Nephron (organoid): ENCODE results near the gene FTH1.

Experiments
- H3K27ac Mint-ChIP-seq, 3 experiments: 2 replicates each; pipeline ENCODE4 v1.8.0; 2020; ENCODE audit warnings: mixed read lengths in 3 of 3, mild to moderate bottlenecking in 2 of 3, moderate library complexity in 1 of 3
- H3K27me3 Mint-ChIP-seq: 2 replicates; pipeline ENCODE4 v1.8.0; 2021; ENCODE audit warnings: low read depth, mild to moderate bottlenecking, moderate library complexity, mixed read lengths
- H3K36me3 Mint-ChIP-seq: 2 replicates; pipeline ENCODE4 v1.8.0; 2020; ENCODE audit warnings: low read depth, mixed read lengths
- H3K4me1 Mint-ChIP-seq: 2 replicates; pipeline ENCODE4 v1.8.0; 2020; ENCODE audit warnings: mixed read lengths
- H3K4me3 Mint-ChIP-seq, 3 experiments: 2 replicates each; pipeline ENCODE4 v1.8.0; 2020; ENCODE audit warnings: mild to moderate bottlenecking in 3 of 3, mixed read lengths in 3 of 3, moderate library complexity in 2 of 3
- H3K9me3 Mint-ChIP-seq: 2 replicates; pipeline ENCODE4 v1.8.0; 2020; ENCODE audit warnings: mixed read lengths
- TF ChIP-seq, protein P1 (sequence below), 3 experiments: fragments of 200-600 bp; sonication (generic); IDR thresholded peaks; one replicate each; pipeline ENCODE4 v1.5.0; 2021; ENCODE audit warnings: antibody characterized with exemption in 3 of 3; ENCODE audit not compliant: unreplicated experiment in 3 of 3

Gene FTH1

DNA sequence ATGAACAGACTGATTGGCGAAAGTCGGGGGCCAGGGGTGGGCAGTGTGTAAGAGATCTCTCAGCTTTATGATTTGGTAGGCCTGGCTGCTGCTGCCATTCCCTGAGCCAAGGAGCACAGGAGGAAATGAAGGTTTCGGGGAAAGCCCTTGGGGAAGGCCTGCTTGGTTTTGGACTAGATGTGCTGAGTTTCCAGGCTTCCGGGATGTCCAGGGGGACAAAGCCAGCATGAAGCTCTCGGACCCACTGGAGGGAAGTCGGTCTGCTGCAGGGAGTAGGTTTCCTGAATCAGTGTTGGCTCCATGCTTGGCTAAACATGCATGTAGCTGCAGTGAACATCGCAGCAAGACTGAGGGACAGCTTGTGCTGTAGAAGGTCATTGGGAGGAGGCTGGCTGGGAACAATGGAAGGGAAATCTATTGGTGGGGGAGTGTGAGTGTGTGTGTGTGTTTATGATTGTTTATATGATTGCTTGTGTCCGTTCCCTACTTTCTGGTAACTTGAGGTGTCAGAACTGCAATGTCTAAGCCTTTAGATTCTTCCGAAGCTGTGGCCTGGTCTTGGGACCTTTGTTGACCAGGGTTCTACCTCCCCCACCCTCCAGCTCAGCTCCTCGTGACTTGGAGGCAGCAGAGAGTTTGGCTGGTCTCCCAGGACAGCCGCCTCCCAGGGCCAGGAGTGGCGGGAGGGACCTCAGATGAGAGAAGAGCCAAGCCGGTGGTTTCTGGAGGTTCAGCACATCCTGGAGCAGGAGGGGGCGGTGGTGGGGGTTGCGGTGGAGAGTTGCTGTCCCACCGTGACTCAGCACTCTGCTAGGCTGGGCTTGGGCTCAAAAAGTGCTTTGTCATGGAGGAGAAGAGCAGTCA is 4.0 kb upstream of the FTH1 start:
- TF ChIP-seq, protein P1, sequence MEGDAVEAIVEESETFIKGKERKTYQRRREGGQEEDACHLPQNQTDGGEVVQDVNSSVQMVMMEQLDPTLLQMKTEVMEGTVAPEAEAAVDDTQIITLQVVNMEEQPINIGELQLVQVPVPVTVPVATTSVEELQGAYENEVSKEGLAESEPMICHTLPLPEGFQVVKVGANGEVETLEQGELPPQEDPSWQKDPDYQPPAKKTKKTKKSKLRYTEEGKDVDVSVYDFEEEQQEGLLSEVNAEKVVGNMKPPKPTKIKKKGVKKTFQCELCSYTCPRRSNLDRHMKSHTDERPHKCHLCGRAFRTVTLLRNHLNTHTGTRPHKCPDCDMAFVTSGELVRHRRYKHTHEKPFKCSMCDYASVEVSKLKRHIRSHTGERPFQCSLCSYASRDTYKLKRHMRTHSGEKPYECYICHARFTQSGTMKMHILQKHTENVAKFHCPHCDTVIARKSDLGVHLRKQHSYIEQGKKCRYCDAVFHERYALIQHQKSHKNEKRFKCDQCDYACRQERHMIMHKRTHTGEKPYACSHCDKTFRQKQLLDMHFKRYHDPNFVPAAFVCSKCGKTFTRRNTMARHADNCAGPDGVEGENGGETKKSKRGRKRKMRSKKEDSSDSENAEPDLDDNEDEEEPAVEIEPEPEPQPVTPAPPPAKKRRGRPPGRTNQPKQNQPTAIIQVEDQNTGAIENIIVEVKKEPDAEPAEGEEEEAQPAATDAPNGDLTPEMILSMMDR (IDR thresholded peaks at IDR 0.05; ENCODE audit: unreplicated experiment in 3 of 3), result no peak
- Mint-ChIP-seq H3K9me3 (no peaks in the 10 kb centered on the region), H3K36me3 (peaks cover under 1% of the 10 kb centered on the region), H3K27ac (peak overlapping the region; percentile 99 to 100 (median 99)), H3K4me1 (peaks cover 75% of the 10 kb centered on the region), H3K4me3 (peak overlapping the region; percentile 29 to 65 (median 56)), H3K27me3 (no peaks in the 10 kb centered on the region)

- H3K4me3 Mint-ChIP-seq, result peak overlapping the region; percentile 5 to 95 (median 63)
- H3K9me3 Mint-ChIP-seq, result no peaks in the 10 kb centered on the region
- H3K4me1 Mint-ChIP-seq, result peaks cover 69% of the 10 kb centered on the region
- peaks cover 10% of the 10 kb centered on the region for H3K36me3 Mint-ChIP-seq
- H3K27ac Mint-ChIP-seq, result peak overlapping the region; percentile 97 to 100 (median 99)
- no peaks in the 10 kb centered on the region for H3K27me3 Mint-ChIP-seq
- TF ChIP-seq, protein P1 (IDR thresholded peaks at IDR 0.05; ENCODE audit: unreplicated experiment in 3 of 3), result no peak
These were observed 2.6 kb upstream of the FTH1 start for GRCh38 chr11:61969838-61970662.

DNA sequence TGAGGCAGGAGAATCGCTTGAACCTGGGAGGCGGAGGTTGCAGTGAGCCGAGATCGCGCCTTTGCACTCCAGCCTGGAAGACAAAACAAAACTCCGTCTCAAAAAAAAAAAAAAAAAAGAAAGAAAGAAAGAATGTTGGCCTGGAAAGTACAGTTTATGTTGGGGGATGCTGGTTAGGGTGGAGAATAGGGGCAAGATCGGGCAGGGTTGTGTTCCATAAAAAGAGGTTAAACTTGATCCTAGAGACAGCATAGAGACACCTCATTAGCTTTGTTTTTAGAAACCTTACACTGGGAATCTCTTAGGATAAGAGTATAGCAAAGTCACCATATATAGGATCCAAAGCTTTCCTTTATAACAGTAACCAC is 1.9 kb upstream of the FTH1 start:
- peak overlapping the region; percentile 97 to 100 (median 99) for H3K27ac Mint-ChIP-seq
- H3K36me3 Mint-ChIP-seq, result peaks cover 16% of the 10 kb centered on the region
- TF ChIP-seq, protein P1 (IDR thresholded peaks at IDR 0.05; ENCODE audit: unreplicated experiment in 3 of 3), result no peak
- H3K4me3 Mint-ChIP-seq, result peak overlapping the region; percentile 88 to 100 (median 95)
- H3K9me3 Mint-ChIP-seq, result no peaks in the 10 kb centered on the region
- peaks cover 69% of the 10 kb centered on the region for H3K4me1 Mint-ChIP-seq
- no peaks in the 10 kb centered on the region for H3K27me3 Mint-ChIP-seq

DNA sequence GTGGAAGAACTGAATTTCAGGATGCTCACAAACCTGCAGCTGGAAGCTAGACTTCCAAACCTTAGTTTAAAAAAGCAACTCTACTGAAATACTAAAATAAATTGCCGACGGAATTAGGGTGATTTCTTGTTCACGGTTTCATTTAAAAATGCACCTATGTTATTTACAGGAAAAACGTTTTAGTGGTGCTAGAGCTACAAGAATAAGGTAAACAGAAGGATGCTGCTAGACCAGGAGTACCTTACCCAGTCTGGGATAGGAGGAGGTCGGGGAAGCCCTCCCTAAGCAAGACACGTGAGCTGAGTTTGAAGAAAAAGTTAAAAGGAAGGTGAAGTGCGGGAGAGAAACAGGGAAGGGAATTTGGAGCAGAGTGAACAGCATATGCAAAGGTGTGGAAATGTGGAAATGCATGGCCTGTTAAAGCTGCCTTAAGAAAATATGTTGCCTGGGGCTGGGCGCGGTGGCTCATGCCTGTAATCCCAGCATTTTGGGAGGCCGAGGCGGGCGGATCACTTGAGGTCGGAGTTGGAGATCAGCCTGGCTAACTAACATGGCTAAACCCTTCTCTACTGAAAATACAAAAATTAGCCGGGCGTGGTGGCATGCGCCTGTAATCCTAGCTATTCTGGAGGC is 1.4 kb upstream of the FTH1 start:
- Mint-ChIP-seq H3K9me3 (no peaks in the 10 kb centered on the region), H3K27ac (peak overlapping the region; percentile 97 to 100 (median 99)), H3K27me3 (no peaks in the 10 kb centered on the region), H3K4me3 (peak overlapping the region; percentile 88 to 100 (median 95)), H3K36me3 (peaks cover 21% of the 10 kb centered on the region), H3K4me1 (peaks cover 67% of the 10 kb centered on the region)
- TF ChIP-seq, protein P1 (IDR thresholded peaks at IDR 0.05; ENCODE audit: unreplicated experiment in 3 of 3), result no peak

DNA sequence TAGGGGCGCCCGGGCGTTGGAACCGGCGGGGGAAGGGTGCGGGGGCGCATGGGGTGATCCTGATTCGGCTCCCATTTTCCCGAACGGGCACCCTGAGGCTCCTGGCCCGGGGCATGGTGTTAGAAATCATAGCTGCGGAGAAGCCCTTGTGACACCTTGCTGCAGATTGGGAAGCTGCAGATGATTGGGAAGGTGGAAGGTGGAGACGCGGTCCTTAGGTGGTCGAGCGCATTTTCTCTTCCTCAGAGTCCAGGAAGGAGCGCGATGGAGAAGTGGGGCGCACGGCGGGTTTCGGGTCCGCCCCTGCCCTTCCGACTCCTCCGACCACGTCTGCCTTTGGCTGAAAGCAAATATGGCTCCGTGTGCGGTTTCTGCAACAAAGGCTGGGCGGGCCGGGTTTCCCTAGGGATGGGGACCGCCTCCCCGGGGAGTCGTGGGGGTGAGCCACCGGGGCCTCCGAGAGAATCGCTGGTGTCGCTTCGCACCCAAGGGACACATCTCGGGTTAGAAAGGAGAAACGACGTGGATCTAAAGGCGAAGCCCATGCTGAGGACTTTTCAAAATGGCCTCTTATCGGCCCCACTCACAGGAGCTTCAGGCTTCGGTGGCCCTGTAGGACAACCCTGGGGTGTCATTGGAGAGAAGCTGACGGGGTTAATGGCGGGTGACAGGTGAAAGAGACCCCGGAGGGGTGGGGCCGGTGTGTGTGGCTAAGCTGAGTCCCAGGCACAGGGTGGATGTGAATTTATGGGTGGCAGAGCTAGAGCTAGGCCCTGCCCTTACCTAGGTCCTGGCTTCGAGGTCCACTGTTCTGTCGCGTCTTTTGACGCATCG is 707 bp upstream of the FTH1 start:
- Mint-ChIP-seq H3K9me3 (no peaks in the 10 kb centered on the region), H3K4me1 (peaks cover 66% of the 10 kb centered on the region), H3K27me3 (no peaks in the 10 kb centered on the region), H3K36me3 (peaks cover 29% of the 10 kb centered on the region), H3K27ac (peak overlapping the region; percentile 97 to 100 (median 99)), H3K4me3 (peak overlapping the region; percentile 88 to 100 (median 95))
- TF ChIP-seq, protein P1 (IDR thresholded peaks at IDR 0.05; ENCODE audit: unreplicated experiment in 3 of 3), result no peak
